GM23248 (cell line): Measurements from ENCODE around the gene NARF.

ENCODE experiments used
- EZH2 ChIP-seq: fragments of 200-600 bp; sonication (generic); IDR thresholded peaks from 2 replicates; pipeline ENCODE4 v1.6.1; 2018; ENCODE audit warnings: antibody characterized with exemption, mild to moderate bottlenecking; ENCODE audit not compliant: insufficient read depth, poor library complexity, severe bottlenecking
- EZH2phosphoT487 ChIP-seq: fragments of 200-600 bp; sonication (generic); IDR thresholded peaks from 2 replicates; pipeline ENCODE4 v1.6.1; 2018; ENCODE audit warnings: antibody characterized with exemption, moderate library complexity, mild to moderate bottlenecking, low read depth; ENCODE audit not compliant: insufficient read depth

DNA sequence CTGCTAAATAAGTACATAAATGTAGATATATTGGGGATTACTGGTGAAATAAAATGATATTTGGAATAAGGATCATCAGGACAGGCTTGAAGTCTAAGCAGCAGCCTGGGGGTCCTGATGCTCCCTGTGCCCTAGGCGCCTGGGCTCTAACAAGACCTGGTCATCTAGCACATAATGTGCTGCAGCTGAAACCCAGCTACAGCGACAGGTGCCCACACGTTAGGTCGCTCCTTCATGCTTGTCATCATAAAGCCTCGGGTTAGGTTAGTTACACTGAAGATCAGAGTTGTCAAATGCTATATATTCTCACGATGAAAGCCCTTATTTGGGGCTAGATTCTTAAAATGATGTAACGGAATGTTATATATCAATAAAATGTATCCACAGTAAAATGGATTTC lies 11.5 kb downstream of the NARF start:
- no peak for TF ChIP-seq EZH2phosphoT487
- TF ChIP-seq EZH2, result no peak
